Stimulated activated CD4-positive, alpha-beta T cell treated with anti-CD3 and anti-CD28 coated beads, Interleukin-1b, Interleukin-23, amount 100 ng/mL, for 4 hours (primary cell): ENCODE results near the gene USP9X.
A peak's percentile ranks its signal among the peaks of the same experiment; 100 is the strongest.
"Not testable (repeated sequence)": the region's sequence is repeated elsewhere in the genome, so short reads cannot be mapped to it uniquely, and the experiment has no call there.

ENCODE experiments used
- DNase-seq, 2 donors: peaks; one replicate each; pipeline ENCODE4 v3.0.0-alpha.2; 2020; ENCODE audit warnings: low read depth in 2 of 2

USP9X gene

DNA sequence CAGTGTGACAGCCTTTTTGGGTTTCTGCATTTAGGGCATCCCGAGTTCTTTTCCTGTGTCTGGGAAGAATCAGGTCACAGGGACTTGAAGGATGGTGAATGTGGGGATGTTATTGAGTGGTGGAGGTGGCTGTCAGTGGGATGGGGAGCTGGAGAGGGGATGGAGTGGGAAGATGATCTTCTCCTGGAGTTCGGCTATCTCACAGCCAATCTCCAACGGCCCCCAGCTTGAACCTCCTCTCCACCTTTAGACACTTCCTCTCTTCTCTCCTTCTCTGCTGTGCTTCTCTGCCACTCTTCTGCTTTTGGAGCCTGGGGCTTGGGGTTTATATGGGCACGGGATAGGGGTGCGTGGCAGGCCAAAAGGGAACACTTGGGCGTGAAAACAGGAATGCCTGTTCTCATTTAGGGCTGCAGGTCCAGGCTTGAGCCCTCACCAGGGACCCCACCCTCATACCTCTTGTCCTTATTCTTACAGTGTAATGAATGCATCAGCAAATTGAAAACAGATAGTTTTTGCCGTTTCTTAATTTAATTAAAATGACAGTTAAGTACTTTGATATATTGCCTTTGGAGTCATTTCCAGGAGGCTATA, 37.5 kb downstream of the USP9X start:
- no peak for DNase-seq

- no peak for DNase-seq
These were observed 42.4 kb downstream of the USP9X start for GRCh38 chrX:41127477-41128192.

- no peak for DNase-seq
These were observed 43.7 kb downstream of the USP9X start for GRCh38 chrX:41128955-41129354.

DNA sequence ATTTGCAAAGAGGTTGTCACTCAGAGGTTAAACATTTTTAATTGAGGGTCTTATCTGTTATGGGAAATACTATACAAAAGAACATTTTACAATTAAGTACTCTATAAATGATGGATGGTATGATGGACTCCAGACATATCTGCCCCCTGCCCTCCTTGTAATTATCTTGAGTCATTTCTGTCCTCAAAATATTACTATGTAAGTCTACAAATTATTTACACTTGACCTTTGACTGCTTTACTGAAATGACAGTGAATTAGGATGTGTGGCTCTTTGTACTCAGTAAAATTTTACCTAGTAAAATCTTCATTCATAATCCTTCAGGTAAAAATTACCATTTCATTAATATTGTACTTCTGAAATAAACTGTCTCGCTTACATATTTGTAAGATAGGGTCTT, 46.5 kb downstream of the USP9X start:
- no peak for DNase-seq

DNA sequence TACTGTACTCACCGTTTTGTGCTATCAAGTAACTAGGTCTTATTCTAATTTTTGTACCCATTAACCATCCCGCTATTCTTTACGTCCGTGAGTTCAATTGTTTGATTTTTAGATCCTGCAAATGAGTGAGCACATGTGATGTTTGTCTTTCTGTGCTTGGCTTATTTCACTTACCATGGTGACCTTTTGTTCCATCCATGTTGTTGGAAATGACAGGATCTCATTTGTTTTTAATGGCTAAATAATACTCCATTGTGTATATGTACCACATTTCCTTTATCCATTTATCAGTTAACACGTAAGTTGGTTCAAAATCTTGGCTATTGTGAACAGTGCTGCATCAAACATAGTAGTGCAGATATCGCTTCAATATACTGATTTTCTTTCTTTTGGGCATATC, 48.3 kb downstream of the USP9X start:
- no peak for DNase-seq

DNA sequence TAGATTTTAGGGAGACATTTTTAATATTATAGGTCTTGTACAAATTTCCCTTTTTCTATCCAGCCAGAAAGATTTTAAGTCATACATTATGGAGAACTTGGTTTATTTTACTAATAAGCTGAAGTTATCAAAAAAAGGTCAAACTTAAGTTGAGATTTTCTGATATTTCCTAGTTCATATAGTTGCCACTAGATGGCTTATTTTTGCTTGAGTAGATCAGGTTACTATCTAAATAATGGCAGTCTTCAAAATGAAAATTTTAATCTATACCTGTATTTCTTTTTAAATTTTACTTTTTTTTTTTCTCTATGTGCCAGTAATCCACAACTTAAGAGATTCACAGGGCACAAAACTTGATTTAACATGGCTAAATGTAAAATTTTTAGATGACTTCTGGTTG, 52.3 kb downstream of the USP9X start:
- DNase-seq = no peak

- DNase-seq = no peak
These were observed 57.1 kb downstream of the USP9X start for GRCh38 chrX:41142130-41142910.

DNA sequence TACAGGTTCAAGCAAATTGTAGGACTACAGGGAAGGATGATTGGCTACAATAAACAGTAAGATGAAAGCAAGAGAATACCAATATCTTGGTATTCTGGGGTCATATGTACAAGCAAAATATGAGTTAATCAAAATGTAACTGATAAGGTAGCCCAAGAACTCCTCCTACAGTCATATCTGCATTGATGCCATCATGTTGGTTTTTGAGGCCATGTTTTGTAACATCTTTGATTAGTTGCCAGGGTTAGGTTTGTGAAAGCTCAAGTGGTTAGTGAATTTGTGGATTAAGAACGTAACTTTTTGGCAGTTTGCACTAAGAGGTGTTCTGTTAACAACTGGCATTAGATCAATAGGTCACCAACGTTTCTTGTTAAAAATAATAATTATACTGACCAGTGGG, 59.6 kb downstream of the USP9X start:
- DNase-seq = no peak

GRCh38 chrX:41145920-41146608, 60.8 kb downstream of the USP9X start:
- DNase-seq = no peak

DNA sequence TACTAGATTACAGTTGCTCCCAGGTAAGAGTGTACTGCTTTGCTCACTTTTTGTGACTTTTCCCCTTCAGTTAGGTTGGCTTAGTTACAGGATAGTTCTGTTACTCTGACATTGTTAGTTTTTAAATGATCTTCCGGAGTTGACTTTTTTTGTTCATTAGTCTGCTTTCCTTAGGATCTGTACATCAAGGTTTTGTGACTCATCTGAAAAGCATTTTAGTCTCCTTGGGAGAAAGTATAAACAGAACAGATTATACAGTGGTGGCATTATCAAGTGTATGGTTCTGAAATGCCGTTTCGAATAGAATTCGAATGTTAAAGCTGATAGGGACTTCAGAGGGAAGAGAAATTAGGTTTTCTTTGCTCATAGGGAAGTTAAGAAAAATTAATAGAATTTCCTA, 63.3 kb downstream of the USP9X start:
- DNase-seq = no peak

- DNase-seq = no peak
These were observed 64.8 kb downstream of the USP9X start for GRCh38 chrX:41150043-41150442.

DNA sequence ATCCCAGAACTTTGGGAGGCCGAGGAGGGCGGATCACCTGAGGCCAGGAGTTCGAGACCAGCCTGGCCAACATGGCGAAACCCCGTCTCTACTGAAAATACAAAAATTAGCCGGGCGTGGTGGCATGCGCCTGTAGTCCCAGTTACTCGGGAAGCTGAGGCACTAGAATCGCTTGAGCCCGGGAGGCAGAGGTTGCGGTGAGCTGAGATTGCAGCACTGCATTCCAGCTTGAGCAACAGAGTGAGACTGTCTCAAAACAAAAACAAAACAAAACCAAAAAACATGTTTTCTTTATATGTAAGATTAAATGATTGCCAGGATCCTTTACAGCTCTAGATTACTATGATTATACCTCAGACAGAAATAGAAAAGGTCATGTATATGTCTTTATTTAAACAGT, 66.5 kb downstream of the USP9X start:
- DNase-seq = not testable (repeated sequence)

- no peak for DNase-seq
These were observed 67.0 kb downstream of the USP9X start for GRCh38 chrX:41152221-41152620.

DNA sequence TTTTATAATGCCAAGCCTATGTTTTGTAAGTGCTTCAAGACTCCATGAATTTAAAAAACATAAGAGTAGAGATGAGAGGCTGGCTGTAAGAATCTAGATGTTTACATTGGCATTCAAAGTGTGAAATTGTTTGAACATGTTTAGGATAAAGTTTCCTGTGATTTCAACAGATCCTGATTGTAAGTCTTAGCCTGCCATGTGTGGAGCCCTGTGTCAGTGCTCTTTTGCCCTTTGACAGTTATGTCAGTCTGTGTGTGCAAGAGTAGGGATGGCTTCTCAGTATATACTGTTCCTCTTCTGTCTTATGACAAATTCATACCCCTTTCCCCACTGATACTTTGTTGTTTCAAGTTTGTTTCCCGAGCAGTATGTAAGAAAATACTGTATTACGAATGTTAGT, 68.2 kb downstream of the USP9X start:
- DNase-seq = no peak

GRCh38 chrX:41153957-41154356, 68.7 kb downstream of the USP9X start:
- DNase-seq = no peak

DNA sequence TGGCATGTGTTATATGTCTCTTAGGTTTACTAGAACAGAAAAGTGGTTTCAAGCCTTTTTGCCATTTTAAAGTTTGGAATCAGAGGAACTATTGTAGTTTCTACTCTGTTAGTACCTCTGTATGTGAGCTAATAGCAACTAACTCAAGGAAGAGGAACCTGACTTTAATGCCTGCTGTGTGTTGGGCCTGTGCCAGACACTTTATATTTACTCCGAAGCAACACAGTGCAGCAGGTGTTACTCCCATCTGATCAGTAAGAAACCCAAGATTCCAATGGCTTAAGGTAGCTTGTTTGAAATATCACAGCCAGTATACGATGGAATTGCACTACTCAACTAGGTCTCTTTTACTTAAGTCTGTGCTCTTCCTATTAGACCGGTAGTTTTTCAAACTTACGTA, 79.2 kb downstream of the USP9X start:
- DNase-seq = no peak

DNA sequence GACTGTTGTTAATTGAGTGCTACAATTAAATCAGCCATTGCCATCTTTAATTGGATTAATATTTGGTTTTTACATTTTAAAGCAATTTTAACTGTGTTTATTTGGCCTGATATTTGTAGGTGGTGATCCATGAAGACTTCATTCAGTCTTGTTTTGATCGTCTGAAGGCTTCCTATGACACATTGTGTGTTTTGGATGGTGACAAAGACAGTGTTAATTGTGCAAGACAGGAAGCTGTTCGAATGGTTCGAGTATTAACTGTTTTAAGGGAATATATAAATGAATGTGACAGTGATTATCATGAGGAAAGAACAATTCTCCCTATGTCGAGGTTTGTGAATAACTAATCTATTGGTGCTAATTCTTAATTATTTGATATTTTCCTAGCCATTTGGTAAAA, 82.6 kb downstream of the USP9X start:
- no peak for DNase-seq

DNA sequence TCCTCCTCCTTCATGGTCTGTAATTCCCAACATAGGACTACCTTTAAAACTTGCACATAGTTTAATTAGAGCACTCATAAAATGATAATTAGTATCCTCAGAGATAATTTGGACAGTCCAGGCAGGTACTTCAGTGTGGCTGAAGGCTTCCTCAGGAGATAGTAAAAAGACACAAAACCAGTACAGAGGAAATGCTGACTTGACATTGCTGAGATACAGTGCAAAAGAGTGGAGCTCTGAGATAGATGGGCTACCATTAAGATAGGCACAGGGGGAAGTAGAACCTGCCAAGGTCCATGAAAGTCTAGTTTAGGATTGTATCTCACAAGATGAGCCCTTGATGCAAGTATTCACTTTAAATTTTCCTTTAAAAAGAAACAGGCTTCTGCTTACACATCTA, 91.0 kb downstream of the USP9X start:
- no peak for DNase-seq

DNA sequence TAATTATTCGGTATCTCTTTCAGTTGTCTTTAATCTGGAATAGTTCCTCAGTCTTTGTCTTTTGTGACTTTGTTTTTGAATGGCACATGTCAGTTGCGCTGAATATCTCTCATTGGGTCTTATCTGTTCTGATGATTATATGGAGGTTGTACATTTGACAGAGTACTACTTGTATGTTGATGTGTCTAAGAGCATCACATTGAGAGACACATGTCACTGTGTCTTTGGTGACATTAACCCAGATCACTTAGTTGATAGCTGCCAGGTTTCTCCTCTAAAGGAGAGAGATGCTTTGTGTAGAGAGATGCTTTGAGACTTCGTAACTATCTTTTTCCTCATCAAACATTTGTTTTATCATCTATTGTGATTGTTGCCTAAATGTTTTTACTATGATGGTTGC, 92.1 kb downstream of the USP9X start:
- no peak for DNase-seq

DNA sequence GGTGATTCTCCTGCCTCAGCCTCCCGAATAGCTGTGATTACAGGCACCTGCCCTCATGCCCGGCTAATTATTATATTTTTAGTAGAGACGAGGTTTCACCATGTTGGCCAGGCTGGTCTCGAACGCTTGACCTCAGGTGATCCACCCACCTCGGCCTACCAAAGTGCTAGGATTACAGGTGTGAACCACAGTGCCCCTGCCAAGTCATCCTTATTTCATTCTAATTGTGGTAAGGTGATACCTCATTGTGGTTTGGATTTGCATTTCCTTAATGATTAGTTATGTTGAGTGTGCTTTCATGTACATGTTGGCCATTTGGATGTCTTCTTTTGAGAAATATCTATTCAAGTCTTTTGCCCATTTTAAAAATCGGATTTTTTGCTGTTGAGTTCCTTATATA, 93.0 kb downstream of the USP9X start:
- DNase-seq = no peak

- peak; percentile 10 to 20 for DNase-seq
These were observed 95.1 kb downstream of the USP9X start for GRCh38 chrX:41180194-41180908.

DNA sequence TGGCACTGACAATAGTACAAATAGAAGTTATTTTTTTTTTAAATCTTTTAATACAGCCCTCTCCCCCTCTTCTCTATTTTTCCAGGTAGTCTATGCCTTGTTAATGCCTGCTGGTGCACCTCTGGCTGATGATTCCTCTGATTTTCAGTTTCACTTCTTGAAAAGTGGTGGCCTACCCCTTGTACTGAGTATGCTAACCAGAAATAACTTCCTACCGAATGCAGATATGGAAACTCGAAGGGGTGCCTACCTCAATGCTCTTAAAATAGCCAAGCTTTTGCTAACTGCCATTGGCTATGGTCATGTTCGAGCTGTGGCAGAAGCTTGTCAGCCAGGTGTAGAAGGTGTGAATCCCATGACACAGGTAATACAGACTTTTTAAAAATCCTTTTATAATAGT, 99.1 kb downstream of the USP9X start:
- DNase-seq = no peak
